Measurements from ENCODE around the gene FNBP1L.

Gene FNBP1L

GRCh38 chr1:93447481-93448291, at the start of gene FNBP1L:
FNBP1L (plus strand) TSS chr1:93448118; CDS start chr1:93448282, 164 bp downstream.
- DNase-seq (ENCODE audit: low read depth), result peak; percentile 72

GRCh38 chr1:93399781-93400180, 48.1 kb upstream of the FNBP1L start:
- DNase-seq (ENCODE audit: low read depth), result peak; percentile 32

GRCh38 chr1:93408203-93408602, 39.7 kb upstream of the FNBP1L start:
- no peak for DNase-seq (ENCODE audit: low read depth)

- DNase-seq (ENCODE audit: low read depth), result no peak
These were observed 36.9 kb upstream of the FNBP1L start for GRCh38 chr1:93411000-93411399.

GRCh38 chr1:93414749-93415148, 33.2 kb upstream of the FNBP1L start:
- DNase-seq (ENCODE audit: low read depth), result no peak

- DNase-seq (ENCODE audit: low read depth), result no peak
These were observed 32.6 kb upstream of the FNBP1L start for GRCh38 chr1:93415296-93415695.

- no peak for DNase-seq (ENCODE audit: low read depth)
These were observed 31.7 kb upstream of the FNBP1L start for GRCh38 chr1:93416183-93416582.

- no peak for DNase-seq (ENCODE audit: low read depth)
These were observed 28.6 kb upstream of the FNBP1L start for GRCh38 chr1:93419344-93419743.

GRCh38 chr1:93420400-93420799, 27.5 kb upstream of the FNBP1L start:
- DNase-seq (ENCODE audit: low read depth), result no peak

- no peak for DNase-seq (ENCODE audit: low read depth)
These were observed 21.7 kb upstream of the FNBP1L start for GRCh38 chr1:93426181-93426580.

- no peak for DNase-seq (ENCODE audit: low read depth)
These were observed 20.3 kb upstream of the FNBP1L start for GRCh38 chr1:93427656-93428055.

- no peak for DNase-seq (ENCODE audit: low read depth)
These were observed 14.4 kb upstream of the FNBP1L start for GRCh38 chr1:93433407-93433961.

GRCh38 chr1:93434088-93434487, 13.8 kb upstream of the FNBP1L start:
- DNase-seq (ENCODE audit: low read depth), result no peak

GRCh38 chr1:93434987-93435386, 12.9 kb upstream of the FNBP1L start:
- DNase-seq (ENCODE audit: low read depth), result no peak

- no peak for DNase-seq (ENCODE audit: low read depth)
These were observed 12.5 kb upstream of the FNBP1L start for GRCh38 chr1:93435443-93435842.

GRCh38 chr1:93436496-93436895, 11.4 kb upstream of the FNBP1L start:
- DNase-seq (ENCODE audit: low read depth), result no peak

- DNase-seq (ENCODE audit: low read depth), result peak; percentile 63
These were observed 9.8 kb upstream of the FNBP1L start for GRCh38 chr1:93437976-93438605.

GRCh38 chr1:93438716-93439115, 9.2 kb upstream of the FNBP1L start:
- no peak for DNase-seq (ENCODE audit: low read depth)

GRCh38 chr1:93440272-93440671, 7.6 kb upstream of the FNBP1L start:
- DNase-seq (ENCODE audit: low read depth), result no peak

- no peak for DNase-seq (ENCODE audit: low read depth)
These were observed 7.2 kb upstream of the FNBP1L start for GRCh38 chr1:93440706-93441105.

- no peak for DNase-seq (ENCODE audit: low read depth)
These were observed 6.3 kb upstream of the FNBP1L start for GRCh38 chr1:93441589-93441988.

- DNase-seq (ENCODE audit: low read depth), result peak; percentile 64
These were observed 5.8 kb upstream of the FNBP1L start for GRCh38 chr1:93442008-93442666.

GRCh38 chr1:93442741-93443140, 5.2 kb upstream of the FNBP1L start:
- DNase-seq (ENCODE audit: low read depth), result peak; percentile 7
